Osteocyte (in vitro differentiated cells): ENCODE results near the gene CENPO. TPM values are rescaled to one million over a fixed set of nuclear protein-coding genes. Genes with fewer than 3 reads are reported as not detected.

ENCODE experiments used
- DNase-seq: peaks from one replicate; pipeline ENCODE4 v3.0.0; 2021; ENCODE audit warnings: mixed read lengths; ENCODE audit not compliant: unreplicated experiment; ENCODE audit errors: extremely low spot score
- H3K27ac Mint-ChIP-seq: one replicate; pipeline ENCODE4 v1.8.0; 2021; ENCODE audit warnings: mild to moderate bottlenecking, mixed read lengths; ENCODE audit not compliant: unreplicated experiment
- H3K27me3 Mint-ChIP-seq: one replicate; pipeline ENCODE4 v1.8.0; 2021; ENCODE audit warnings: mixed read lengths; ENCODE audit not compliant: unreplicated experiment
- H3K36me3 Mint-ChIP-seq: one replicate; pipeline ENCODE4 v1.8.0; 2021; ENCODE audit warnings: mixed read lengths; ENCODE audit not compliant: unreplicated experiment
- H3K4me1 Mint-ChIP-seq: one replicate; pipeline ENCODE4 v1.8.0; 2021; ENCODE audit warnings: mixed read lengths; ENCODE audit not compliant: unreplicated experiment
- H3K4me3 Mint-ChIP-seq: one replicate; pipeline ENCODE4 v1.8.0; 2021; ENCODE audit warnings: mild to moderate bottlenecking, moderate library complexity, mixed read lengths; ENCODE audit not compliant: unreplicated experiment
- H3K9me3 Mint-ChIP-seq: one replicate; pipeline ENCODE4 v1.8.0; 2021; ENCODE audit warnings: mixed read lengths; ENCODE audit not compliant: unreplicated experiment
- total RNA-seq: library from RNA; stranded (reverse); gene quantifications from 2 replicates; pipeline ENCODE4 v1.2.1, GENCODE V29; 2021
- TF ChIP-seq, protein P1 (sequence below): fragments of 200-600 bp; sonication (generic); IDR thresholded peaks from 2 replicates; pipeline ENCODE4 v1.5.0; 2021; ENCODE audit warnings: antibody characterized with exemption, mild to moderate bottlenecking, moderate library complexity

Gene CENPO
- total RNA-seq, 1 donor from 2014 or later = 12.8 TPM

DNA sequence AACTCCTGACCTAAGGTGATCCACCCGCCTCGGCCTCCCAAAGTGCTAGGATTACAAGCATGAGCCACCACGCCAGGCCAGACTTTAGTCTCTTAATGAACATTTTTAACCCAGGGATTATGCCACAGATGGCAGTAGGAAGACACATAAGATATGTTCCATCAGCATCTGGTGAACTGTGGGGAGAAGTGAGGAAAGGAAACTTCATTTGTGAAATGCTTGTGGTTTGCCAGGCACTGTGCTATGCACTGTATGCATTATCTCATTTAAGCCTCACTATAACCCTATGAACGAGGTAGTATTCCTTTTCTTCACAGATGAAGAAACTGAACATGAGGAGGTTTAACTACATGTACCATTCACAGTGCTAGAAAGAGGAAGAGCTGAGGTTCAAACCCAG, 29.4 kb upstream of the CENPO start:
- H3K27ac Mint-ChIP-seq = no peak overlapping the region
- TF ChIP-seq, protein P1, sequence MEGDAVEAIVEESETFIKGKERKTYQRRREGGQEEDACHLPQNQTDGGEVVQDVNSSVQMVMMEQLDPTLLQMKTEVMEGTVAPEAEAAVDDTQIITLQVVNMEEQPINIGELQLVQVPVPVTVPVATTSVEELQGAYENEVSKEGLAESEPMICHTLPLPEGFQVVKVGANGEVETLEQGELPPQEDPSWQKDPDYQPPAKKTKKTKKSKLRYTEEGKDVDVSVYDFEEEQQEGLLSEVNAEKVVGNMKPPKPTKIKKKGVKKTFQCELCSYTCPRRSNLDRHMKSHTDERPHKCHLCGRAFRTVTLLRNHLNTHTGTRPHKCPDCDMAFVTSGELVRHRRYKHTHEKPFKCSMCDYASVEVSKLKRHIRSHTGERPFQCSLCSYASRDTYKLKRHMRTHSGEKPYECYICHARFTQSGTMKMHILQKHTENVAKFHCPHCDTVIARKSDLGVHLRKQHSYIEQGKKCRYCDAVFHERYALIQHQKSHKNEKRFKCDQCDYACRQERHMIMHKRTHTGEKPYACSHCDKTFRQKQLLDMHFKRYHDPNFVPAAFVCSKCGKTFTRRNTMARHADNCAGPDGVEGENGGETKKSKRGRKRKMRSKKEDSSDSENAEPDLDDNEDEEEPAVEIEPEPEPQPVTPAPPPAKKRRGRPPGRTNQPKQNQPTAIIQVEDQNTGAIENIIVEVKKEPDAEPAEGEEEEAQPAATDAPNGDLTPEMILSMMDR = no peak
- H3K27me3 Mint-ChIP-seq = no peaks in the 10 kb centered on the region
- peaks cover 36% of the 10 kb centered on the region for H3K36me3 Mint-ChIP-seq
- DNase-seq = no peak
- no peak overlapping the region for H3K4me3 Mint-ChIP-seq
- H3K9me3 Mint-ChIP-seq = no peaks in the 10 kb centered on the region
- H3K4me1 Mint-ChIP-seq = peaks cover 1% of the 10 kb centered on the region

DNA sequence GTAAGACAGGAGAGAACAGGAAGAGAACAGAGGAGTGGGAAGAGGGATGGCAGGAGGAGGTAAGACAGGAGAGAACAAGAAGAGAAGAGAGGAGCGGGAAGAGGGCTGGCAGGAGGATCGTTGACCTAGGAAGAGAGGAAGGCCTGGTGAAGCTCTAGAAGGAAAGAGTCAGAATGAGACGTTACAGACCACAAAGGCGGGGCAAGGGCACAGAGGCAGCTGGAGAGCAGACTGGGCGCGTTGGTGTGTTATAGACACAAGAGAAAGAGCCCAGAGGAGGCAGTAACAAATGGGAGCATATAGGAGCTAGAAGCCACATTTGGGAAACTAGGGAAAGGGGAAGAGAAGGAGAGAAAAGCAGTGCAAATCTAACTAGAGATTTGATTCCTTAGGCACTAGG, 26.6 kb upstream of the CENPO start:
- no peaks in the 10 kb centered on the region for H3K27me3 Mint-ChIP-seq
- H3K4me3 Mint-ChIP-seq = no peak overlapping the region
- no peaks in the 10 kb centered on the region for H3K4me1 Mint-ChIP-seq

DNA sequence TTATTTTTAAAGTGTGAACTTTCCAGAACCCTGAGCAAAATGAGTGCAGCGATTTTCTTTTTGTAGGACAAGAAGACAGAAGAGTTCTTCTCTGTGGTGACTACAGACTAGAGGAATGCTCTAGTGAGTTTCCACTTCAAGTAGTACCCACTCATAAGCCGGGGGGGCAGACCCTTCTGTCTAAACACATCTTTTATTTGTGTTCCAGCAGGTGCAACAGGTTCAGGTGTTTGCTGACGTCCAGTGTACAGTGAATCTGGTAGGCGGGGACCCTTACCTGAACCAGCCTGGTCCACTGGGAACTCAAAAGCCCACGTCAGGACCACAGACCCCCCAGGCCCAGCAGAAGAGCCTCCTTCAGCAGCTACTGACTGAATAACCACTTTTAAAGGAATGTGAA, 25.2 kb upstream of the CENPO start:
- TF ChIP-seq, protein P1 = no peak
- Mint-ChIP-seq H3K27me3 (no peaks in the 10 kb centered on the region), H3K4me3 (no peak overlapping the region), H3K9me3 (no peaks in the 10 kb centered on the region), H3K27ac (no peak overlapping the region), H3K36me3 (peaks cover 40% of the 10 kb centered on the region), H3K4me1 (peaks cover 5% of the 10 kb centered on the region)
- DNase-seq = no peak

More for the DNA sequence above, 26.6 kb upstream of the CENPO start:
- Mint-ChIP-seq H3K9me3 (no peaks in the 10 kb centered on the region), H3K27ac (no peak overlapping the region), H3K36me3 (peaks cover 40% of the 10 kb centered on the region)
- DNase-seq = no peak
- TF ChIP-seq, protein P1 = no peak

DNA sequence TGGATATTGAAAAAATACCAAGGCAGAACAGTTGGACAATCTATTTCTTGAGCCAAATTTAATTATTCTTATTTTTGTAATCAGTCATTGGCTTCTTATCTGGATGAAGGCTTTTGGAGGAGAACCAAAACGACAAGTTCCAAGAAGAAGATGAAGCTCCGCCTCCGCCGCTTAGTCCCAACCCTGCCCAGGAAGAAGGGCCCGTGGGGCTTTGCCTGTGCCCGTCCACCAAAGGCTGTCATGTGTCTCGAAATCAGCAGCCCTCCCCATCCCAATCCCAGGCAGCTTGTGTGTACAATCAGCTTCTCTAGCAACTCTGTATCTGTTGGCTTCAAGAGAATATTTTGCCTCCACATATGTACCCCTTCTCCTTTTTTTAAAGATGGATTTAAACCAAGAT, 24.6 kb upstream of the CENPO start:
- Mint-ChIP-seq H3K27me3 (no peaks in the 10 kb centered on the region), H3K4me1 (peaks cover 5% of the 10 kb centered on the region), H3K9me3 (no peaks in the 10 kb centered on the region), H3K36me3 (peaks cover 40% of the 10 kb centered on the region), H3K27ac (no peak overlapping the region), H3K4me3 (no peak overlapping the region)
- TF ChIP-seq, protein P1 = no peak
- DNase-seq = no peak

DNA sequence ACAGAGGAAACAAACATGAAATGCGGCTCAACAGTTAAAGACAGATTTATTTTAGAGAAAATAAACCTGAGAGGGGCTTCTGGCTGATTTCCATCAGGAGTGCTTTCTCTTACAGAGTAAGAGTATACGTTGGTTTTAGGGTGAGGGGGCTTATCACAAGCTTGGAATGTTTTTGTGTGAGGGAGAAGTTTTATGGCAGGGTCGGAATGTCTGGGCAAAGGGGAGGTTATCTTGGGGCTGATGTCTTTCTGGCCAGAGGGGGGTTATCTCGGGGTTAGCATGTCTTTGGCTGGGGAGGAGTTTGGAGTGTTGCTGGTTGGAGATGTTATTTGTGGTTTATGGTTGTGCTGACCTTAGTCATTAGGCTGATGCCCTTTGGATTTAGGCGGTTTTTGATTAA, 22.2 kb upstream of the CENPO start:
- DNase-seq = no peak
- H3K4me1 Mint-ChIP-seq = peaks cover 5% of the 10 kb centered on the region
- no peak overlapping the region for H3K27ac Mint-ChIP-seq
- no peaks in the 10 kb centered on the region for H3K9me3 Mint-ChIP-seq
- H3K36me3 Mint-ChIP-seq = peaks cover 25% of the 10 kb centered on the region
- no peak overlapping the region for H3K4me3 Mint-ChIP-seq
- TF ChIP-seq, protein P1 = no peak
- no peaks in the 10 kb centered on the region for H3K27me3 Mint-ChIP-seq
